ENCODE data around the gene RNASET2. TPM values are rescaled to one million over a fixed set of nuclear protein-coding genes. Genes with fewer than 3 reads are reported as not detected.

The RNASET2 gene
- total and polyA plus RNA-seq, 10 of the 15 experiments (the other 5 are each of a cell fraction or from before 2014, with no cell fraction given): 5.5 to 225 (median 50.2) TPM

- Histone ChIP-seq H3K9ac (ENCODE audit: control insufficient read depth, insufficient read depth, low read length) (no peak overlapping the region), H3K4me1 (ENCODE audit: control insufficient read depth, insufficient read depth, low read length) (no peaks in the 10 kb centered on the region), H4K20me1 (ENCODE audit: control insufficient read depth, insufficient read depth) (no peaks in the 10 kb centered on the region), H3K27ac (ENCODE audit: control insufficient read depth, insufficient read depth) (no peak overlapping the region), H3K4me3 (no peak overlapping the region), H3K27me3 (replicated peaks in 1 of 2; ENCODE audit: control insufficient read depth in 2 of 2, insufficient read depth in 2 of 2, low read length in 1 of 2) (no peaks in the 10 kb centered on the region), H3K36me3 (ENCODE audit: control insufficient read depth in 2 of 2, insufficient read depth in 2 of 2, low read length in 1 of 2) (peaks cover 28 to 52% of the 10 kb centered on the region in 2 experiments), H3K4me2 (ENCODE audit: control insufficient read depth, insufficient read depth) (no peak overlapping the region), H2AFZ (ENCODE audit: control insufficient read depth, low read depth, low read length) (no peak overlapping the region), H3K9me3 (replicated peaks; ENCODE audit: control insufficient read depth, insufficient read depth, low read length) (no peaks in the 10 kb centered on the region), H3K79me2 (ENCODE audit: control insufficient read depth, insufficient read depth, low read length) (no peaks in the 10 kb centered on the region)
- POLR2A ChIA-PET: interaction anchor here (1.0 kb wide), 1 partner anchor 9 kb away, joined by 3 read pairs; no protein-coding TSS in a partner anchor
- DNase-seq (ENCODE audit: low read depth, low spot score): no peak
- SMC1A ChIA-PET (ENCODE audit: uncharacterized antibody, unreplicated experiment): interaction anchor here (1.0 to 2.0 kb wide), 5 partner anchors 10 to 201 kb away, joined by 3 to 7 read pairs (median 4); no protein-coding TSS in a partner anchor
- no peak for ATAC-seq
- intact Hi-C loops (cut with micrococcal nuclease; ENCODE audit: unreplicated experiment) (no loop called here), in situ Hi-C loops (cut with MboI) (no loop called here)
- WGBS (ENCODE audit: insufficient coverage, insufficient replicate concordance, low lambda C conversion rate, missing lambda C conversion rate): 92% methylated on average over 7 of the region's 7 CpGs
- TF ChIP-seq POU2F2 (IDR thresholded peaks at IDR 0.05; ENCODE audit: borderline replicate concordance, low read depth, low read length) (no peak), RAD21 (IDR thresholded peaks at IDR 0.05; ENCODE audit: insufficient read depth, low read depth, low read length) (no peak)
- RAD21 ChIA-PET (ENCODE audit: unreplicated experiment): interaction anchor here (1.0 to 1.4 kb wide), 2 partner anchors 49 to 202 kb away, joined by 3 to 5 read pairs; no protein-coding TSS in a partner anchor
- no peak for FAIRE-seq
- BruUV-seq (replicated peaks): no TSS peak
- CTCF ChIA-PET: interaction anchor here (1.3 to 1.6 kb wide), 2 partner anchors 10 to 48 kb away, joined by 6 to 10 read pairs; no protein-coding TSS in a partner anchor
Observed at GRCh38 chr6:166940643-166941068, 15.7 kb downstream of the RNASET2 start.

DNA sequence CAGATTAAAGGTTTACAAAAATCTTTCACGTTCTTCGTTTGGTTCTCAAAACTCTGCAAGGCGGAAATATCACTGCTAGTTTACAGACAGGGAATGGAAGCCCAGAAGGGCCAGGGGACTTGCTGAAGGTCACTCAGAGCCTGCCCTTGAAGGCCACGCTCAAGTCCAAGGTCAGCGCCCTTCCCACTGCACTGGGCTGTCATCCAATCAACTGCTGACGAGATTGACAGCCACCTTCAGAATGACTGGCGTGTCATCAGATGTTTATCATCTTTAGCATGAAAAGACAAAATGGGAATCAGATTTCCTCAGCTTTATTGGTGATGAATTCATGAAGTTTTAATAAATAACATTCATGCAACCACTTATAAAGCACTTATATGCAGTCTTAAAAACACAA, 16.5 kb downstream of the RNASET2 start:
- H3K27me3 ChIP-seq (replicated peaks in 1 of 2; ENCODE audit: control insufficient read depth in 2 of 2, insufficient read depth in 2 of 2, low read length in 1 of 2): no peaks in the 10 kb centered on the region
- ATAC-seq: no peak
- no peak overlapping the region for H3K4me2 ChIP-seq (ENCODE audit: control insufficient read depth, insufficient read depth)
- no peak for FAIRE-seq
- no peaks in the 10 kb centered on the region for H3K9me3 ChIP-seq (replicated peaks; ENCODE audit: control insufficient read depth, insufficient read depth, low read length)
- ChIA-PET POLR2A (no interaction called here), RAD21 (ENCODE audit: unreplicated experiment) (no interaction called here), CTCF (no interaction called here), SMC1A (ENCODE audit: uncharacterized antibody, unreplicated experiment) (interaction anchor here (0.7 to 1.0 kb wide), 2 partner anchors 11 to 14 kb away, joined by 3 read pairs; no protein-coding TSS in a partner anchor)
- H2AFZ ChIP-seq (ENCODE audit: control insufficient read depth, low read depth, low read length): no peak overlapping the region
- peaks cover 26 to 59% of the 10 kb centered on the region in 2 experiments for H3K36me3 ChIP-seq (ENCODE audit: control insufficient read depth in 2 of 2, insufficient read depth in 2 of 2, low read length in 1 of 2)
- no peak for TF ChIP-seq RBBP5 (conservative IDR thresholded peaks at IDR 0.05)
- TF ChIP-seq NFYB (IDR thresholded peaks at IDR 0.05; ENCODE audit: insufficient read depth, low read depth, low read length): no peak
- no peak for TF ChIP-seq FOXK2 (IDR thresholded peaks at IDR 0.05)
- TF ChIP-seq BCL11A (IDR thresholded peaks at IDR 0.05; ENCODE audit: low read depth, low read length): no peak
- no peak for TF ChIP-seq ZBTB33 (IDR thresholded peaks at IDR 0.05)
- no peak for TF ChIP-seq ESRRA (IDR thresholded peaks at IDR 0.05; ENCODE audit: low read length)
- TF ChIP-seq RB1 (IDR thresholded peaks at IDR 0.05; ENCODE audit: borderline replicate concordance): no peak
- TF ChIP-seq, protein P1, sequence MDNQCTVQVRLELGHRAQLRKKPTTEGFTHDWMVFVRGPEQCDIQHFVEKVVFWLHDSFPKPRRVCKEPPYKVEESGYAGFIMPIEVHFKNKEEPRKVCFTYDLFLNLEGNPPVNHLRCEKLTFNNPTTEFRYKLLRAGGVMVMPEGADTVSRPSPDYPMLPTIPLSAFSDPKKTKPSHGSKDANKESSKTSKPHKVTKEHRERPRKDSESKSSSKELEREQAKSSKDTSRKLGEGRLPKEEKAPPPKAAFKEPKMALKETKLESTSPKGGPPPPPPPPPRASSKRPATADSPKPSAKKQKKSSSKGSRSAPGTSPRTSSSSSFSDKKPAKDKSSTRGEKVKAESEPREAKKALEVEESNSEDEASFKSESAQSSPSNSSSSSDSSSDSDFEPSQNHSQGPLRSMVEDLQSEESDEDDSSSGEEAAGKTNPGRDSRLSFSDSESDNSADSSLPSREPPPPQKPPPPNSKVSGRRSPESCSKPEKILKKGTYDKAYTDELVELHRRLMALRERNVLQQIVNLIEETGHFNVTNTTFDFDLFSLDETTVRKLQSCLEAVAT (IDR thresholded peaks at IDR 0.05): no peak
- H3K9ac ChIP-seq (ENCODE audit: control insufficient read depth, insufficient read depth, low read length): no peak overlapping the region
- intact Hi-C loops (cut with micrococcal nuclease; ENCODE audit: unreplicated experiment) (no loop called here), in situ Hi-C loops (cut with MboI) (no loop called here)
- no peaks in the 10 kb centered on the region for H4K20me1 ChIP-seq (ENCODE audit: control insufficient read depth, insufficient read depth)
- H3K4me1 ChIP-seq (ENCODE audit: control insufficient read depth, insufficient read depth, low read length): no peaks in the 10 kb centered on the region
- H3K27ac ChIP-seq (ENCODE audit: control insufficient read depth, insufficient read depth): no peak overlapping the region
- H3K79me2 ChIP-seq (ENCODE audit: control insufficient read depth, insufficient read depth, low read length): no peaks in the 10 kb centered on the region
- no TSS peak for BruUV-seq (replicated peaks)
- H3K4me3 ChIP-seq: no peak overlapping the region
- DNase-seq (ENCODE audit: low read depth, low spot score): no peak
- WGBS (ENCODE audit: insufficient coverage, insufficient replicate concordance, low lambda C conversion rate, missing lambda C conversion rate): 98% methylated on average over 7 of the region's 7 CpGs

Measured in GM12878 (cell line).